ENCODE data around the gene FRMD3.

FRMD3 gene

DNA sequence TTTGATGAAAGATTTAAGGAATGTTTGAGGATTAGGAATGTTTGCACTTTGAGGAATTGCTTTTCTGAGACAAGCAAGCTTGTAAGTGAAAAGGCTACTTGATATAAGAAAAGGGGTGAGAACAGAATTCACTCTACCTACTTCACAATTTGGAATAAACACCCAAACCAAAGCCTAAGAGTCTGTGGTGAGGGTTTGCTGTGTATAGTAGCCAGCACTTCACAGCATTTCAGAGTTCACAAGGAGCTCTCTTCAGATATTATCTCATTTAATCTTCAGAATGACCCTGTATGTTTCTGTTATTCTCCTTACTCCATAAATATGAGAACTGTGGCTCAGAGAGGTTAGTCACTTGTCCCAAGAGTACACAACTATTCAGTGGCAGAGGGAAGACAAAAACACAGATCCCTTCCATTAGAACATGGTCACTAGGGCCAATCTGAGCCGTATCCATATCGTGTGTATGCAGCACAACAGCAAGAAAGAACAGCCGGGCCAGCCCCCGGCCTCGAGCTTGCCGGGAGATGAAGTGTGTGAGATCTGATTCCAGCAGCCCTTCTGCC, 92.4 kb downstream of the FRMD3 start:
- Histone ChIP-seq H3K4me1 (ENCODE audit: control insufficient read depth, insufficient read depth, low read depth, low read length) (no peaks in the 10 kb centered on the region), H2AFZ (ENCODE audit: low read depth, low read length) (no peak overlapping the region), H2BK12ac (ENCODE audit: low read length in 2 of 2) (no peak overlapping the region), H3K23ac (ENCODE audit: low read length in 2 of 2) (no peak overlapping the region), H3K27ac (ENCODE audit: low read length, poor library complexity, severe bottlenecking) (no peak overlapping the region), H3K9ac (ENCODE audit: low read length) (no peak overlapping the region), H3K4me3 (ENCODE audit: insufficient read depth in 1 of 2, low read depth in 1 of 2, low read length in 2 of 2) (no peak overlapping the region), H3K27me3 (ENCODE audit: control insufficient read depth in 1 of 2, insufficient read depth in 1 of 2, low read length in 2 of 2) (peaks cover 0 to 4% of the 10 kb centered on the region in 2 experiments), H3K14ac (ENCODE audit: low read length in 2 of 2) (no peak overlapping the region), H2BK120ac (ENCODE audit: low read depth, low read length) (no peak overlapping the region), H3K79me1 (replicated peaks; ENCODE audit: low read length, poor library complexity, severe bottlenecking) (no peaks in the 10 kb centered on the region), H3K9me3 (ENCODE audit: control insufficient read depth, low read length) (no peaks in the 10 kb centered on the region), H3K36me3 (ENCODE audit: control insufficient read depth in 1 of 2, insufficient read depth in 2 of 2, low read depth in 1 of 2, low read length in 2 of 2) (no peaks in the 10 kb centered on the region), H4K91ac (ENCODE audit: low read length) (no peak overlapping the region), H2AK5ac (ENCODE audit: low read length, severe bottlenecking) (no peak overlapping the region), H2BK5ac (ENCODE audit: low read depth, low read length, poor library complexity, severe bottlenecking) (no peak overlapping the region), H3K4me2 (ENCODE audit: low read length, poor library complexity, severe bottlenecking) (no peak overlapping the region), H4K8ac (ENCODE audit: low read length) (no peak overlapping the region), H2BK15ac (ENCODE audit: low read depth, poor library complexity, severe bottlenecking) (no peak overlapping the region), H3K4ac (ENCODE audit: low read depth in 1 of 2, low read length in 2 of 2) (no peak overlapping the region), H3K18ac (ENCODE audit: low read depth in 1 of 2, low read length in 2 of 2) (no peak overlapping the region)
- WGBS: 91% methylated on average over 6 of the region's 6 CpGs
- DNase-seq: no peak

- H2BK12ac ChIP-seq (ENCODE audit: low read length in 2 of 2): no peak overlapping the region
- H3K4me1 ChIP-seq (ENCODE audit: control insufficient read depth, insufficient read depth, low read depth, low read length): no peaks in the 10 kb centered on the region
- H3K9ac ChIP-seq (ENCODE audit: low read length): no peak overlapping the region
- no peak overlapping the region for H3K4me2 ChIP-seq (ENCODE audit: low read length, poor library complexity, severe bottlenecking)
- H3K27ac ChIP-seq (ENCODE audit: low read length, poor library complexity, severe bottlenecking): no peak overlapping the region
- no peak overlapping the region for H3K4ac ChIP-seq (ENCODE audit: low read depth in 1 of 2, low read length in 2 of 2)
- no peak overlapping the region for H3K14ac ChIP-seq (ENCODE audit: low read length in 2 of 2)
- DNase-seq: no peak
- H2BK120ac ChIP-seq (ENCODE audit: low read depth, low read length): no peak overlapping the region
- no peak overlapping the region for H2BK5ac ChIP-seq (ENCODE audit: low read depth, low read length, poor library complexity, severe bottlenecking)
- 84% methylated on average over 4 of the region's 4 CpGs for WGBS
- H4K8ac ChIP-seq (ENCODE audit: low read length): no peak overlapping the region
- no peak overlapping the region for H4K91ac ChIP-seq (ENCODE audit: low read length)
- no peak overlapping the region for H3K18ac ChIP-seq (ENCODE audit: low read depth in 1 of 2, low read length in 2 of 2)
- H3K36me3 ChIP-seq (ENCODE audit: control insufficient read depth in 1 of 2, insufficient read depth in 2 of 2, low read depth in 1 of 2, low read length in 2 of 2): no peaks in the 10 kb centered on the region
- H2AK5ac ChIP-seq (ENCODE audit: low read length, severe bottlenecking): no peak overlapping the region
- H3K9me3 ChIP-seq (ENCODE audit: control insufficient read depth, low read length): no peaks in the 10 kb centered on the region
- peaks cover 0 to 5% of the 10 kb centered on the region in 2 experiments for H3K27me3 ChIP-seq (ENCODE audit: control insufficient read depth in 1 of 2, insufficient read depth in 1 of 2, low read length in 2 of 2)
- H2BK15ac ChIP-seq (ENCODE audit: low read depth, poor library complexity, severe bottlenecking): no peak overlapping the region
- H3K4me3 ChIP-seq (ENCODE audit: insufficient read depth in 1 of 2, low read depth in 1 of 2, low read length in 2 of 2): peak overlapping the region in 1 of 2 experiments; percentile 53
- no peak overlapping the region for H2AFZ ChIP-seq (ENCODE audit: low read depth, low read length)
- H3K79me1 ChIP-seq (replicated peaks; ENCODE audit: low read length, poor library complexity, severe bottlenecking): no peaks in the 10 kb centered on the region
- H3K23ac ChIP-seq (ENCODE audit: low read length in 2 of 2): no peak overlapping the region
These were observed 94.1 kb downstream of the FRMD3 start for GRCh38 chr9:83444110-83444509.

- Histone ChIP-seq H4K8ac (ENCODE audit: low read length) (no peak overlapping the region), H3K9me3 (ENCODE audit: control insufficient read depth, low read length) (no peaks in the 10 kb centered on the region), H3K27me3 (ENCODE audit: control insufficient read depth in 1 of 2, insufficient read depth in 1 of 2, low read length in 2 of 2) (peaks cover 0 to 5% of the 10 kb centered on the region in 2 experiments), H3K79me1 (replicated peaks; ENCODE audit: low read length, poor library complexity, severe bottlenecking) (no peaks in the 10 kb centered on the region), H3K14ac (ENCODE audit: low read length in 2 of 2) (no peak overlapping the region), H3K4ac (ENCODE audit: low read depth in 1 of 2, low read length in 2 of 2) (no peak overlapping the region), H3K4me2 (ENCODE audit: low read length, poor library complexity, severe bottlenecking) (no peak overlapping the region), H2BK12ac (ENCODE audit: low read length in 2 of 2) (no peak overlapping the region), H3K27ac (ENCODE audit: low read length, poor library complexity, severe bottlenecking) (no peak overlapping the region), H3K9ac (ENCODE audit: low read length) (no peak overlapping the region), H2BK120ac (ENCODE audit: low read depth, low read length) (no peak overlapping the region), H3K23ac (ENCODE audit: low read length in 2 of 2) (no peak overlapping the region), H3K18ac (ENCODE audit: low read depth in 1 of 2, low read length in 2 of 2) (no peak overlapping the region), H2AK5ac (ENCODE audit: low read length, severe bottlenecking) (no peak overlapping the region), H3K36me3 (ENCODE audit: control insufficient read depth in 1 of 2, insufficient read depth in 2 of 2, low read depth in 1 of 2, low read length in 2 of 2) (no peaks in the 10 kb centered on the region), H2AFZ (ENCODE audit: low read depth, low read length) (no peak overlapping the region), H3K4me3 (ENCODE audit: insufficient read depth in 1 of 2, low read depth in 1 of 2, low read length in 2 of 2) (no peak overlapping the region), H4K91ac (ENCODE audit: low read length) (no peak overlapping the region), H2BK15ac (ENCODE audit: low read depth, poor library complexity, severe bottlenecking) (no peak overlapping the region), H2BK5ac (ENCODE audit: low read depth, low read length, poor library complexity, severe bottlenecking) (no peak overlapping the region), H3K4me1 (ENCODE audit: control insufficient read depth, insufficient read depth, low read depth, low read length) (no peaks in the 10 kb centered on the region)
- no peak for DNase-seq
- WGBS: 89% methylated on average over 3 of the region's 3 CpGs
These were observed 96.8 kb downstream of the FRMD3 start for GRCh38 chr9:83441390-83441789.

DNA sequence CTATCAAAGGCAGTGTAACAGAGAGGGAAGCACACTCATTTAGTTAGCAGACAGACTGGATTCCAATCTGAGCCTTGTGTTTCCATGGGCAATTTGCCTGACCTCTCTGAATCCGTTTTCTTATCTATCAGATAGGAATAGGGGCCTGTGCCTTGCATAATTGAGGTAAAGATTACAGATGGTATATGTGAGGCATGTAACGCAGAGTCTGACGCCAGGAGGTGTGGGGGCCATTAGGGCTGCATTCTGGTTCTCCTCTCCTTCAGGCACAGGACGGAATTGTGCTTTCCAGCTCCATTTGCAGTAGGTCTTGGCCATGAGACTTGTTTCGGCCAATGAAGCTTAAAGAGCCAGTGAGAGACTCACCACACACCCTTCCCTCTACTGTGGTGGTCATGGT, 97.6 kb downstream of the FRMD3 start:
- Histone ChIP-seq H4K91ac (ENCODE audit: low read length) (no peak overlapping the region), H3K14ac (ENCODE audit: low read length in 2 of 2) (no peak overlapping the region)

More for the DNA sequence above, 97.6 kb downstream of the FRMD3 start:
- no peak overlapping the region for H3K18ac ChIP-seq (ENCODE audit: low read depth in 1 of 2, low read length in 2 of 2)
- DNase-seq: no peak
- H3K9me3 ChIP-seq (ENCODE audit: control insufficient read depth, low read length): no peaks in the 10 kb centered on the region
- no peak overlapping the region for H3K4ac ChIP-seq (ENCODE audit: low read depth in 1 of 2, low read length in 2 of 2)
- no peak overlapping the region for H3K9ac ChIP-seq (ENCODE audit: low read length)
- no peak overlapping the region for H3K4me2 ChIP-seq (ENCODE audit: low read length, poor library complexity, severe bottlenecking)
- WGBS: 85% methylated on average over 5 of the region's 5 CpGs
- H3K79me1 ChIP-seq (replicated peaks; ENCODE audit: low read length, poor library complexity, severe bottlenecking): no peaks in the 10 kb centered on the region
- H3K4me3 ChIP-seq (ENCODE audit: insufficient read depth in 1 of 2, low read depth in 1 of 2, low read length in 2 of 2): no peak overlapping the region
- H3K27me3 ChIP-seq (ENCODE audit: control insufficient read depth in 1 of 2, insufficient read depth in 1 of 2, low read length in 2 of 2): peaks cover 0 to 5% of the 10 kb centered on the region in 2 experiments
- H3K36me3 ChIP-seq (ENCODE audit: control insufficient read depth in 1 of 2, insufficient read depth in 2 of 2, low read depth in 1 of 2, low read length in 2 of 2): no peaks in the 10 kb centered on the region
- no peak overlapping the region for H2BK5ac ChIP-seq (ENCODE audit: low read depth, low read length, poor library complexity, severe bottlenecking)
- H2BK120ac ChIP-seq (ENCODE audit: low read depth, low read length): no peak overlapping the region
- no peak overlapping the region for H2AFZ ChIP-seq (ENCODE audit: low read depth, low read length)
- no peak overlapping the region for H4K8ac ChIP-seq (ENCODE audit: low read length)
- H2BK12ac ChIP-seq (ENCODE audit: low read length in 2 of 2): no peak overlapping the region
- no peak overlapping the region for H2BK15ac ChIP-seq (ENCODE audit: low read depth, poor library complexity, severe bottlenecking)
- no peak overlapping the region for H3K23ac ChIP-seq (ENCODE audit: low read length in 2 of 2)
- no peaks in the 10 kb centered on the region for H3K4me1 ChIP-seq (ENCODE audit: control insufficient read depth, insufficient read depth, low read depth, low read length)
- no peak overlapping the region for H3K27ac ChIP-seq (ENCODE audit: low read length, poor library complexity, severe bottlenecking)
- no peak overlapping the region for H2AK5ac ChIP-seq (ENCODE audit: low read length, severe bottlenecking)
